H1 (cell line): ENCODE results near the gene LRRC25. TPM values are rescaled to one million over a fixed set of nuclear protein-coding genes. Genes with fewer than 3 reads are reported as not detected.

ENCODE experiments used
- CEBPB ChIP-seq: IDR thresholded peaks from 2 replicates; pipeline ENCODE4 v1.6.1; 2012; ENCODE audit warnings: low read depth, low read length
- HDAC2 ChIP-seq, 2 experiments: fragments of 300-600 bp in 1 of 2; sonication (generic) in 1 of 2; IDR thresholded peaks; 2 replicates each; pipeline ENCODE4 v1.6.1; 2011 to 2012; ENCODE audit warnings: low read depth in 2 of 2, low read length in 2 of 2, mild to moderate bottlenecking in 2 of 2, moderate library complexity in 2 of 2, borderline replicate concordance in 1 of 2, inconsistent platforms in 1 of 2
- SIN3A ChIP-seq, 2 experiments: IDR thresholded peaks in 1 of 2; conservative IDR thresholded peaks in 1 of 2; 2 replicates each; pipeline ENCODE4 v1.6.1; 2011 to 2012; ENCODE audit warnings: low read length in 2 of 2, improper control_type of control experiment in 1 of 2, low read depth in 1 of 2, mild to moderate bottlenecking in 1 of 2
- polyA plus RNA-seq, 7 experiments: library from polyadenylated mRNA; depleted of rRNA in 3 of 7; stranded (reverse) in 5 of 7; unstranded in 2 of 7; fragments of >200 nt in 5 of 7; fragments of 200-250 nt in 2 of 7; gene quantifications; 1 replicate in 5 of 7; 2 replicates in 1 of 7; 4 replicates in 1 of 7; pipeline versions ENCODE4 v1.2.1 to v1.2.3, GENCODE V29; 2011 to 2013; ENCODE audit warnings: missing spikeins in 2 of 7, mixed read lengths in 2 of 7
- total RNA-seq: library from RNA; stranded (reverse); fragmentation: NEBNext Ultra II Directional; extraction: Animal tissue kit (Norgen Biotek cat#: 25700); gene quantifications from 2 replicates; pipeline ENCODE4 v1.2.1, GENCODE V29; 2021
- TF ChIP-seq, protein P1 (sequence below): IDR thresholded peaks from 2 replicates; pipeline ENCODE4 v1.6.1; 2011; ENCODE audit warnings: low read depth, mild to moderate bottlenecking, low read length; ENCODE audit not compliant: insufficient read depth

LRRC25 gene
- total and polyA plus RNA-seq, 2 of the 8 experiments (the other 6 are each of a cell fraction or from before 2014, with no cell fraction given): 0.20 to 0.41 TPM

- no peak for TF ChIP-seq CEBPB
- peak in 1 of 2 experiments; percentile 58; a peak in 1 of 4 replicates for TF ChIP-seq SIN3A (conservative IDR thresholded peaks at IDR 0.05 in 1 of 2, IDR thresholded peaks at IDR 0.05 in 1 of 2; ENCODE audit: low read depth in 1 of 2, low read length in 2 of 2)
- TF ChIP-seq HDAC2 (IDR thresholded peaks at IDR 0.05; ENCODE audit: borderline replicate concordance in 1 of 2, low read depth in 2 of 2, low read length in 2 of 2): peak; percentile 45 to 84; a peak in 1 of 4 replicates
- TF ChIP-seq, protein P1, sequence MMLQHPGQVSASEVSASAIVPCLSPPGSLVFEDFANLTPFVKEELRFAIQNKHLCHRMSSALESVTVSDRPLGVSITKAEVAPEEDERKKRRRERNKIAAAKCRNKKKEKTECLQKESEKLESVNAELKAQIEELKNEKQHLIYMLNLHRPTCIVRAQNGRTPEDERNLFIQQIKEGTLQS: no peak
Measured at GRCh38 chr19:18417250-18418028, 20.0 kb upstream of the LRRC25 start (continued).
